Measurements from ENCODE around the gene SCIN.

DNA sequence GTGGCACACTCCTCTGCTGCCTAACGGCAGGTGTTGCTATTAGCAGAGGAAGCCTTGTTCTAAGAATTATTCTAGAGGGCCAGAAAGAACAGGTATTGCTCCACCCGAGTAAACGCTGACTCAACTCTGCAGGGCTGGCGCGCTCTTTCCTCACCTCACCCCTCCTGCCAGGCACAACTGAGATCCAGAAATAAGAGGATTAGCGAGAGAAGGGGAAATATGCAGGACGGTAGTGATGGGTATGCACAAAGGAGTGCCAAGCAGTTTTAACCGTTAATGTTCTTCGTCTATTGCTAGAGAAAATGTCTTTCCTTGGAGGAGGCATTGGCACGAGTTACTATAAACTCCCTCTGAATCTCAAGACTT lies 369 bp upstream of the SCIN start:
- no peak for TF ChIP-seq GATA2 (IDR thresholded peaks at IDR 0.05; ENCODE audit: low read depth, low read length)
- TF ChIP-seq GATA3 (IDR thresholded peaks at IDR 0.05; ENCODE audit: low read depth, low read length) = no peak

All from SH-SY5Y (cell line).